ENCODE data around the gene SF3B5.

SF3B5 gene

DNA sequence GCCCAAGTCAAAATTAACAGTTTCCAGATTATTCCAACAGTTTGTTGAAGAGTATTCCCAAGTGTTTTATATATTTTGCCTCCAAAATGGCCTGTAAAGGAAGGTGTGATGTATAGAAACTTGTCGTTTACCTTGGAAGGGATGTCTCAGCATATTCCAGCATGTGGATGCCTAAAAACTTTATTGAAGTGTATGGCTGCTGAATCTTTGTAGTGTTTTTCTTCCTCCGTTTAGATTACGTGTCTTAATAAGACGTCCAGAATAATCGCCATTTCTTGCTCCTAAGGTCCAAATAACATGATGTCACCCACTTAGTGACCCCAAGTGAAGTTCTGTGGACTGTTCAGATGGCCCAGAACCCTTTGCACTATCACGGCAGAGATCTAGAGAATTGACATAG is 18.0 kb upstream of the SF3B5 start:
- no peak for TF ChIP-seq CTCF (IDR thresholded peaks at IDR 0.05; ENCODE audit: borderline replicate concordance, control extremely low read depth, extremely low read depth, insufficient read depth, missing control alignments)
- no peak for DNase-seq (ENCODE audit: low spot score)
- in situ Hi-C loops (cut with MboI; ENCODE audit: low sequenced_read_pairs, unreplicated experiment), result no loop called here

DNA sequence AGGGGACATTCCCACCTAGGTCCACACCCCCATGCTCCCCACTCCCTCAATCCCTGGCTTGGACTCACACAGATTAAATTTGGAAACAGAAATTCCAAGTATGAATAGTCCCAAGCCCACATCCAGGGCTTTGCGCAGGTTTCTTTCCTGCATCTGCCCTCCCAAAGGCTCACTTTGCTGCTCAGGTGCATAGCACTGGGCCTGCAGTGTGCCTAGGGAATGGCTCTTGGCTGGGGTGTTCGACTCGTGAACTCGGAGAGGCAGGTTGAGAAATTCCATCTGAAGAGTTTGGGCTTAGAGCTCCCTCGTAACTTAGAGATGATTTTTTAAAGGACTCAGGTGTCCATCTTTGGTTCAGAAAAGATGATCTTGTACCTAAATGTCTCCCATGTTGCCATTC is 14.8 kb upstream of the SF3B5 start:
- TF ChIP-seq CTCF (IDR thresholded peaks at IDR 0.05; ENCODE audit: borderline replicate concordance, control extremely low read depth, extremely low read depth, insufficient read depth, missing control alignments), result no peak
- in situ Hi-C loops (cut with MboI; ENCODE audit: low sequenced_read_pairs, unreplicated experiment), result no loop called here
- DNase-seq (ENCODE audit: low spot score), result no peak

- no peak for DNase-seq (ENCODE audit: low spot score)
- in situ Hi-C loops (cut with MboI; ENCODE audit: low sequenced_read_pairs, unreplicated experiment), result loop anchor here (10.0 kb wide), 1 partner anchor 379 kb away; no protein-coding TSS in a partner anchor
- no peak for TF ChIP-seq CTCF (IDR thresholded peaks at IDR 0.05; ENCODE audit: borderline replicate concordance, control extremely low read depth, extremely low read depth, insufficient read depth, missing control alignments)
Observed at GRCh38 chr6:144106206-144106605, 10.8 kb upstream of the SF3B5 start.

DNA sequence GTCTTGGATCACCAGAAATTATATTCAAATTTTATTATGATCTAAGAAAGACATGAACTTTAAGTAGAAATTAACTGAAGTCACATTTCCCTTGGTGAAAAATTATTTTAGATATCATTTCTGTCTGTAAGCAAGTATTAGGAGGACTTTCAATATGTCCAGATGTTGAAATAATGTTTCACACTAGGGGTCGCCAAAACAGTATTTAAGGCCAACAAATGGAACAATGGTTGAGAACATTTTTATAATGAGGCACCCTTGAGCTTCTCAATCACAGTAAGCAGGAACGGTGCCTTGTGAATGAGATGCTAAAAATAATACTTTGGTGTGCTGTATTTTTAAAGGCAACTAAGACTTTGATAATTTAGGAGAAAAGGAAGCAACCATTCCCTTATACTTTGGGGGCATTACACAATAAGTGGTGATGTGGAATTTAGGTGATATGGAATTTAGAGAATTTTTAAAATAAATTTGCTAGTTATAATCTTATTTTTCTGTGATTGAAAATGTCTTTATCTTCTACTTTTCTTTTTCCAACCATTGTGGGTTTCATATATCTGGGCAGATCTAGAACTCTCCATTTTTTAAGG is 9.6 kb upstream of the SF3B5 start:
- DNase-seq (ENCODE audit: low spot score), result peak; percentile 65
- in situ Hi-C loops (cut with MboI; ENCODE audit: low sequenced_read_pairs, unreplicated experiment), result loop anchor here (5.0 to 10.0 kb wide), 2 partner anchors 112 to 380 kb away; no protein-coding TSS in a partner anchor
- peak; percentile 52 for TF ChIP-seq CTCF (IDR thresholded peaks at IDR 0.05; ENCODE audit: borderline replicate concordance, control extremely low read depth, extremely low read depth, insufficient read depth, missing control alignments)

- no peak for DNase-seq (ENCODE audit: low spot score)
- no peak for TF ChIP-seq CTCF (IDR thresholded peaks at IDR 0.05; ENCODE audit: borderline replicate concordance, control extremely low read depth, extremely low read depth, insufficient read depth, missing control alignments)
- in situ Hi-C loops (cut with MboI; ENCODE audit: low sequenced_read_pairs, unreplicated experiment), result loop anchor here (5.0 to 10.0 kb wide), 2 partner anchors 113 to 380 kb away; no protein-coding TSS in a partner anchor
Observed at GRCh38 chr6:144104488-144104887, 9.1 kb upstream of the SF3B5 start.

- in situ Hi-C loops (cut with MboI; ENCODE audit: low sequenced_read_pairs, unreplicated experiment), result loop anchor here (5.0 to 10.0 kb wide), 2 partner anchors 114 to 382 kb away; no protein-coding TSS in a partner anchor
- DNase-seq (ENCODE audit: low spot score), result no peak
- TF ChIP-seq CTCF (IDR thresholded peaks at IDR 0.05; ENCODE audit: borderline replicate concordance, control extremely low read depth, extremely low read depth, insufficient read depth, missing control alignments), result no peak
Observed at GRCh38 chr6:144103026-144103563, 7.7 kb upstream of the SF3B5 start.
